Effector CD4-positive, alpha-beta T cell (primary cell): Measurements from ENCODE around the gene NTSR2.
A peak's percentile ranks its signal among the peaks of the same experiment; 100 is the strongest.

Experiments used
- DNase-seq: peaks from one replicate; pipeline ENCODE4 v3.0.0-alpha.2; 2020

The NTSR2 gene

GRCh38 chr2:11699686-11700670 is 30.0 kb upstream of the NTSR2 start:
- no peak for DNase-seq

GRCh38 chr2:11698009-11698922 is 28.3 kb upstream of the NTSR2 start:
- no peak for DNase-seq

GRCh38 chr2:11697103-11697871 is 27.3 kb upstream of the NTSR2 start:
- no peak for DNase-seq

- no peak for DNase-seq
Observed at GRCh38 chr2:11696736-11697102, 26.7 kb upstream of the NTSR2 start.

GRCh38 chr2:11695576-11695975 is 25.6 kb upstream of the NTSR2 start:
- no peak for DNase-seq

GRCh38 chr2:11692966-11693521 is 23.0 kb upstream of the NTSR2 start:
- DNase-seq = peak; percentile 63

GRCh38 chr2:11691076-11691660 is 21.2 kb upstream of the NTSR2 start:
- DNase-seq = no peak

- DNase-seq = peak; percentile 67
Observed at GRCh38 chr2:11688222-11689069, 18.5 kb upstream of the NTSR2 start.

GRCh38 chr2:11687736-11688135 is 17.7 kb upstream of the NTSR2 start:
- no peak for DNase-seq

- no peak for DNase-seq
Observed at GRCh38 chr2:11685906-11686470, 16.0 kb upstream of the NTSR2 start.

- DNase-seq = no peak
Observed at GRCh38 chr2:11684894-11685460, 15.0 kb upstream of the NTSR2 start.

GRCh38 chr2:11683966-11684365 is 14.0 kb upstream of the NTSR2 start:
- DNase-seq = no peak

- no peak for DNase-seq
Observed at GRCh38 chr2:11683476-11683875, 13.5 kb upstream of the NTSR2 start.

- no peak for DNase-seq
Observed at GRCh38 chr2:11682590-11682915, 12.6 kb upstream of the NTSR2 start.

- peak; percentile 28 for DNase-seq
Observed at GRCh38 chr2:11681722-11682589, 12.0 kb upstream of the NTSR2 start.

- no peak for DNase-seq
Observed at GRCh38 chr2:11680901-11681721, 11.1 kb upstream of the NTSR2 start.

- DNase-seq = no peak
Observed at GRCh38 chr2:11680182-11680900, 10.3 kb upstream of the NTSR2 start.
